Activated CD4-positive, alpha-beta memory T cell treated with anti-CD3 and anti-CD28 coated beads for 36 hours (primary cell): ENCODE data around the gene PALLD. TPM values are rescaled to one million over a fixed set of nuclear protein-coding genes. Genes with fewer than 3 reads are reported as not detected.

ENCODE experiments used
- CTCF ChIA-PET: fragments of 350-600 bp; sonication (Branson Sonifier 250); formaldehyde crosslinking; loops from one replicate; lab custom pipeline; 2021; ENCODE audit warnings: antibody characterized with exemption, inconsistent platforms; lab: Charles Lee
- POLR2A ChIA-PET: fragments of 350-600 bp; sonication (Branson Sonifier 250); formaldehyde crosslinking; loops from one replicate; lab custom pipeline; 2021; ENCODE audit warnings: antibody characterized with exemption; lab: Charles Lee
- DNase-seq: peaks from one replicate; pipeline ENCODE4 v3.0.0-alpha.2; 2020
- H3K27ac Mint-ChIP-seq: one replicate; pipeline ENCODE4 v1.8.0; 2021; ENCODE audit warnings: mixed read lengths
- H3K27me3 Mint-ChIP-seq: one replicate; pipeline ENCODE4 v1.8.0; 2021; ENCODE audit warnings: mixed read lengths
- H3K36me3 Mint-ChIP-seq: one replicate; pipeline ENCODE4 v1.8.0; 2021; ENCODE audit warnings: mixed read lengths
- H3K4me1 Mint-ChIP-seq: one replicate; pipeline ENCODE4 v1.8.0; 2021; ENCODE audit warnings: low read depth, mixed read lengths
- H3K4me3 Mint-ChIP-seq: one replicate; pipeline ENCODE4 v1.8.0; 2021; ENCODE audit warnings: mild to moderate bottlenecking, mixed read lengths
- H3K9me3 Mint-ChIP-seq: one replicate; pipeline ENCODE4 v1.8.0; 2021; ENCODE audit warnings: mixed read lengths
- intact Hi-C: fragments of 100-400 bp; cut with micrococcal nuclease; formaldehyde crosslinking; loops from one replicate; pipeline ENCODE4 v1.15.1; 2023
- total RNA-seq, 2 experiments: library from RNA; stranded (reverse); gene quantifications; one replicate each; pipeline ENCODE4 v1.2.3, GENCODE V29; 2021

The PALLD gene
- total RNA-seq, 2 experiments from 2014 or later: 8.9 to 9.4 TPM

DNA sequence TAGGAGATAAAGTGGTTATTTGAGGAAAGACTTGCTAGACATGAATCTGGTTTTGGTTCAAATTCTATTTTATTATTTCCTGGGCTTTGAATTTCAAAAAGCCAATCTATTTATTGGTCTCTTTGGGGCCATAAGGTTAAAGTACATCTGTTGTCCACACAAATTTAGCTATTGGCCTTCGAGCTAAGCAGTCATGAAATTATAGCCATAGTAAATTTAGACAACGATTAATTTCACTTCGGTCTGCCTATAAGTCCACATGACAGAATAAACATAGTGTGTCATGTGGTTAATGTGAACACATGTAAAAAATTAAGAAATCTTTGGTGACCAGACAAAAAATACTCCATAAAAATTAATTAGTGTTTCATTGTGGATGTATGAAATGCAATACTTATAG is 161.9 kb downstream of the PALLD start:
- H3K27me3 Mint-ChIP-seq: peaks cover 9% of the 10 kb centered on the region
- no peak overlapping the region for H3K27ac Mint-ChIP-seq
- ChIA-PET POLR2A (no interaction called here), CTCF (no interaction called here)
- no peaks in the 10 kb centered on the region for H3K9me3 Mint-ChIP-seq
- intact Hi-C loops: no loop called here
- H3K4me1 Mint-ChIP-seq: no peaks in the 10 kb centered on the region
- H3K36me3 Mint-ChIP-seq: no peaks in the 10 kb centered on the region
- no peak for DNase-seq
- no peak overlapping the region for H3K4me3 Mint-ChIP-seq

DNA sequence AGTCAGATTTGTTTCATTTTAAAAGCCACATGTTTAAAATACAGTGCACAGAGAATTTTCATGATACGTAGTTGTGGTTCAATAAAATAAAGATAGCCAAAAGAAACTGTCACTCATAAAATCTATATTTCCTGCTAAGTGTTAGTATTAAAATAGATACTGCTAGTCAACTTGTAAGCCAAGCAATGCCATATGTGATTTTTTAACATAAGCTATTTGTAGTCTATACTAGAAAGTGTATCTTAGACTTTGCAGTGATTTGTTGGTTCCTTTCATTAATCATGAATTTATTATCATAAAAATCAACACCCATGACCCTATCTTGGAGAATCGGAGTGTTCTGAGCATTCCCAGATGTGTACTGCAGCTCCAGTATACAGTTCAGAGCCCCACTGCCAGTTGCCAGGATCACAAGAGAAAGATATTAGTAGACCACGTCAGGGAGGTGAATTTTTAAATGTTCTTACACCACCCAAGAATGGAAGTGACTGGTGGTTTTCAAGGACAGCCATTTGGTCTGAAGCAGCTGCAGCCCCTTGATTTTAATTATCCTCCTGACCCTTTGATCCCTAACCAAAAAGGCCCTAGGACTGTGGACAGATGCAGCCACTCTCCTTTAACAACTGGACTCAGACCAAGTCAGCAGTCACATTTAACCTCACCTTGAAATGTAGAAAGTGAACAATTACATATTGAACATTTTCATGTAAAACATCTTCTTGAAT is 163.1 kb downstream of the PALLD start:
- ChIA-PET POLR2A (no interaction called here), CTCF (no interaction called here)
- intact Hi-C loops: no loop called here
- Mint-ChIP-seq H3K27me3 (peaks cover 9% of the 10 kb centered on the region), H3K4me3 (no peak overlapping the region), H3K9me3 (no peaks in the 10 kb centered on the region), H3K4me1 (no peaks in the 10 kb centered on the region), H3K36me3 (no peaks in the 10 kb centered on the region), H3K27ac (no peak overlapping the region)
- DNase-seq: no peak

DNA sequence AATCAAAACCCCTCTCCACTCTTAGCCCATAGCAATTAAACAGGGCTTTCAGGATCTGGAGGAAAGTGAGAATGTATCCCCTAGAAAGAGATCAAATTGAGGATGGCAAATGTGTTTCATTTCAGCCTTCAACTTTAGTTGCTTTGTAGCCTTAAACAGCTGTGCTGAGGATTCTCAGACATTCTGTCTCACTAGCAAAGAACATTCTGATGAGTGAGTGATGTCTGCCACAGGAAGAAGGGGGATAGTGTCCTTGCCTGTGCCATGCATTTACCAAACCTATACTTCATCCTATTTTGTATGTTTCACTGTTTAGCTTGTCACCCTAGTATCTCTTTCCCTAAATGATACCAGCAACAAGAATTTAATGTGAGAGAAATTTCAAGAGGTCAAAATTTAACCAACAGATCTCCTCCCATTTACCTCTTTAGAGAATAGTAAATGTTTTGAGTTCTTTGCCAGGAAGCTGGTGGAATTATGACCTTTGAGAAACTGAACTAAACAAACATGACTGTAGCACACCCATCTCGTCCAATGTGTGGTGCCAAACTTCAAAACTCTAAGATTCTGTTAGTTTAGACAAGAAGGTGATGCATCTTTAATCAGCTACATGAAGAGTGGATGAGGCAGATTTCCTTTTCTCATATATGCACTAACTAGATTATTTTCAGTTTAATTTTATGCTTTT is 165.6 kb downstream of the PALLD start:
- no peak for DNase-seq
- Mint-ChIP-seq H3K27me3 (peaks cover 5% of the 10 kb centered on the region), H3K9me3 (no peaks in the 10 kb centered on the region), H3K4me1 (no peaks in the 10 kb centered on the region), H3K27ac (no peak overlapping the region), H3K36me3 (no peaks in the 10 kb centered on the region), H3K4me3 (no peak overlapping the region)
- CTCF ChIA-PET: no interaction called here
- intact Hi-C loops: no loop called here
- POLR2A ChIA-PET: no interaction called here

DNA sequence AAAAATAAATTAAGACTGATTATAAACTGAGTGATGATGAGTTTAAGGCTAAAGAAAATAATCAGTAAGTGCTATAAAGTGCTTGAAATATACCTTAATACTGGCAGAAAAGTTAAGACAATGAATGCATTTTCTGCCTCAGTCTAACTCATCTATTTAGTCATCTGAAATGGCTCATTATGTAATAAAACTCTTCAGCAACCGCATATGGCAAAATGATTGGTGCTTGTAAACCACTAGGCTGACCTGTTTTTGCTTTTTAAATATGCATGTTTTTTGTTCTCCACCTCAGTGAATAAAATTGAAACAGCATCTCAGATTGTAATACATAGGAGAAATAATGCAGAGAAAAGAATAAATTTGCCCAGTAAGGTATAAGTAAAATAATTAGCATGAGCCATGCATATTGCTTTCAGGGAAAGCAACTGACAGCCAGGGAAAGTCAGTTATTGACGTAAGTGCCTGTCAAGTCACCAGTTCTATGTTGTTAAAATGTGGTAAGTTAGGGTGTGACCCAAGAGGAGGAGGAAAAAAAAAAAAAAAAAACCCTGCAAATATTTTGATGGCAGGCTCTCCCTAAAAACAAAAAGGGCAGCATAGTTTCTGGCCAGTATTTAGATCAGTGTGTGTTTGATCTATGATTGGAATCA is 167.5 kb downstream of the PALLD start:
- Mint-ChIP-seq H3K4me3 (no peak overlapping the region), H3K9me3 (no peaks in the 10 kb centered on the region), H3K4me1 (no peaks in the 10 kb centered on the region), H3K36me3 (no peaks in the 10 kb centered on the region), H3K27ac (no peak overlapping the region), H3K27me3 (no peaks in the 10 kb centered on the region)
- POLR2A ChIA-PET: no interaction called here
- DNase-seq: no peak
- intact Hi-C loops: no loop called here
- CTCF ChIA-PET: no interaction called here

DNA sequence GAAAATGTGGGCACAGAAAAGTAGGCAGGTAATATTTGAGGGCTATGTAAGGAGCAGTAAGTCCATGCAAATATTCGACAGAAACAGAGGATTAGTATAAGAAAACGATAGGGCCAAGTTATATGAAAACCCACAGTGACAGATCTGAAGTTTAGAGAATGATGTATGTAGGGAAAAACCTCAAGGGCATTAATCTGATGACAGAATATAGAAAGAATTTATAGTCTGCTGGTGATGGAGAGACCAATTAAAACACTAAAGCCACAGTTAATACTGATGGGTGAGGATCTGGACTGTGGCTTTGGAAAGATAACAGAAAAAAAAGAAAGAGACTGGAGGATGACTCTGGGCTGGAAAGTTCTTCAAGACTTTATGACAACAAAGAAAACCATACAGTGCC is 169.7 kb downstream of the PALLD start:
- no peaks in the 10 kb centered on the region for H3K36me3 Mint-ChIP-seq
- ChIA-PET CTCF (no interaction called here), POLR2A (no interaction called here)
- no peak for DNase-seq
- no peaks in the 10 kb centered on the region for H3K27me3 Mint-ChIP-seq
- H3K4me3 Mint-ChIP-seq: no peak overlapping the region
- H3K4me1 Mint-ChIP-seq: no peaks in the 10 kb centered on the region
- H3K27ac Mint-ChIP-seq: no peak overlapping the region
- intact Hi-C loops: no loop called here
- H3K9me3 Mint-ChIP-seq: no peaks in the 10 kb centered on the region

DNA sequence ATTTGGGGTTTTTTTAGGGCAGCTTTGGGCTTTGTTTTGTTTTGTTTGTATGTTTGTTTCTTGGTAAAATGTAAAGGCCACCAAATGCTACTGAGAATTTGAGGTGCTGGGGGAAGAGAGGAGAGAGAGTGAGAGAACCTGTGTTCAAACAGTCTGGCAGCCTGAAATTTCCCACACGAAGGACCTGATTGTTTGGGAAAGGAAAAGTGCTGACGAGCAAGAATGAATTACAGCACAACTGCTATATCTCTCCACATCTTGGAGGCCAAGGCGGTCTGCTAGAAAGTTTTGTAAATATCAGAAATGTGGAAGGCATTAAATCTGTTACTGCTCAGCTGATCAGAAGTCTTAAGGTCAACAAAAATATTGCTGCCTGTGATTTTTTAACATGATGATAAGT is 170.5 kb downstream of the PALLD start:
- POLR2A ChIA-PET: no interaction called here
- H3K4me3 Mint-ChIP-seq: no peak overlapping the region
- no peak overlapping the region for H3K27ac Mint-ChIP-seq
- DNase-seq: no peak
- H3K36me3 Mint-ChIP-seq: no peaks in the 10 kb centered on the region
- H3K9me3 Mint-ChIP-seq: no peaks in the 10 kb centered on the region
- H3K27me3 Mint-ChIP-seq: no peaks in the 10 kb centered on the region
- CTCF ChIA-PET: no interaction called here
- no peaks in the 10 kb centered on the region for H3K4me1 Mint-ChIP-seq
- intact Hi-C loops: no loop called here

DNA sequence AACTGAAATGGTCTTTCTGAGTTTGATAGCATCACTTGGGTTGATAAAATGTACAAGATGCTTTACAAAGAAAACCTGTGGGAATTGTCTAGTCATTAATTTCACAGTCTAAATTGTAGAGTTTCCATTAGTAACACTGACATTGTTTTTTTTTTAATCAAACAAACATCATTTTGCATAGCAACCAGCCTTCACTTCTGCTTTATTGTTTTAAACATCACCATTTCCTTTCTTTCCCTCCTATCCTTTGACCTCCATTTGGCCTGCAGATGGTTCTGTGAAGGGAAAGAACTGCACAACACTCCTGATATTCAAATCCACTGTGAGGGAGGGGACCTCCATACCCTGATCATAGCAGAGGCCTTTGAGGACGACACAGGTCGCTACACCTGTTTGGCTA is 171.1 kb downstream of the PALLD start:
- no peak overlapping the region for H3K4me3 Mint-ChIP-seq
- no peaks in the 10 kb centered on the region for H3K27me3 Mint-ChIP-seq
- intact Hi-C loops: no loop called here
- POLR2A ChIA-PET: no interaction called here
- H3K9me3 Mint-ChIP-seq: no peaks in the 10 kb centered on the region
- no peak for DNase-seq
- H3K36me3 Mint-ChIP-seq: no peaks in the 10 kb centered on the region
- H3K4me1 Mint-ChIP-seq: no peaks in the 10 kb centered on the region
- CTCF ChIA-PET: no interaction called here
- no peak overlapping the region for H3K27ac Mint-ChIP-seq

DNA sequence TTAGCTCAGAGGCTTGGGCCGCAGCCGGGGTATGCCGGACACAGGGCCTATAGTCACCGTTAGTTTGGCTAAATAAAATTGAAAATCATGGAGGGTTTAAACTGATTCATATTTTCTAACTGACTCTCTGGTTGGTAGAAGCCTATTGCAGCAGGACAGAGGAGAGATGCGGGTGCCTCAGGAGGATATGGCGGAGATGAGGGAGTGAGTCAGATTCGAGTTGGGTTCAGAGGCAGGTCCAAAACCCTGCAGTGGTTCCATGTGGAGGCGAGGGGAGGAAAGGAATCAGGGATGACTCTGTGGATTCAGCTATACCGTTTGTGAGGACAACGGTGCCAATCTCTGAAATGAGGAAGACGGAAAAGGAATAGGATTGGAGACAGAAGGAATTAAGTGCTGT is 176.6 kb downstream of the PALLD start:
- POLR2A ChIA-PET: no interaction called here
- CTCF ChIA-PET: interaction anchor here (0.6 kb wide), 1 partner anchor 246 kb away, joined by 4 read pairs; no protein-coding TSS in a partner anchor
- H3K36me3 Mint-ChIP-seq: no peaks in the 10 kb centered on the region
- intact Hi-C loops: no loop called here
- H3K4me3 Mint-ChIP-seq: no peak overlapping the region
- DNase-seq: no peak
- no peak overlapping the region for H3K27ac Mint-ChIP-seq
- peaks cover 2% of the 10 kb centered on the region for H3K27me3 Mint-ChIP-seq
- no peaks in the 10 kb centered on the region for H3K4me1 Mint-ChIP-seq
- H3K9me3 Mint-ChIP-seq: no peaks in the 10 kb centered on the region

DNA sequence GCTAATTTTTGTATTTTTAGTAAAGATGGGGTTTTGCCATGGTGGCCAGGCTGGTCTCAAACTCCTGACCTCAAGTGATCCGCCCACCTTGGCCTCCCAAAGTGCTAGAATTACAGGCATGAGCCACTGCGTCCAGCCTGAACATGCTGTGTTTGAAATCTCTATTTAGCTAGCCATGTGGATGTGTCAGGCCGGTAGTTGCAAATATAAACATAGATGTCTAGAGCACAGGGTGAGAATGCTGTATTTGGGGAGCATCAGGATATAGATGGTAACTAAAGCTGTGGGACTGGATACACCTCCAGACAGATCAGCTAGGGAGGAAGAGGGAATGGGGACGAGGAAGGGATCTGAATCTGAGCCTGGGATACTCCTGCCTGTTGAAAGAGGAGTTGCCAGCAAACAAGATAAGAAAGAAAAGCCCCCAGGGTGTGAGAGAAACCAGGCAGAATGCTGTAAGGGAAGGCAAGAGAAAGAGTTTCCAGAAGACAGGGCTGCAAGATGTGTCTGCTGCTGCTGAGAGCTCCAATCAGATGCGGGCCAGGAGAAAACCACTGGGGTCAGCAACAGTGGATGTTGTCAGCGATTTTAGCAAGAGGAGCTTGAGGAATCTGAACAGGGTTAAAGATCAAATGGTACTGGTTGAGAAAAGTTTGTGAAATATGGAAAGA is 177.4 kb downstream of the PALLD start:
- ChIA-PET POLR2A (no interaction called here), CTCF (interaction anchor here (1.0 kb wide), 1 partner anchor 89 kb away, joined by 3 read pairs; no protein-coding TSS in a partner anchor)
- Mint-ChIP-seq H3K4me3 (no peak overlapping the region), H3K4me1 (no peaks in the 10 kb centered on the region), H3K9me3 (no peaks in the 10 kb centered on the region), H3K36me3 (no peaks in the 10 kb centered on the region), H3K27ac (no peak overlapping the region), H3K27me3 (peaks cover 2% of the 10 kb centered on the region)
- DNase-seq: no peak
- intact Hi-C loops: no loop called here

DNA sequence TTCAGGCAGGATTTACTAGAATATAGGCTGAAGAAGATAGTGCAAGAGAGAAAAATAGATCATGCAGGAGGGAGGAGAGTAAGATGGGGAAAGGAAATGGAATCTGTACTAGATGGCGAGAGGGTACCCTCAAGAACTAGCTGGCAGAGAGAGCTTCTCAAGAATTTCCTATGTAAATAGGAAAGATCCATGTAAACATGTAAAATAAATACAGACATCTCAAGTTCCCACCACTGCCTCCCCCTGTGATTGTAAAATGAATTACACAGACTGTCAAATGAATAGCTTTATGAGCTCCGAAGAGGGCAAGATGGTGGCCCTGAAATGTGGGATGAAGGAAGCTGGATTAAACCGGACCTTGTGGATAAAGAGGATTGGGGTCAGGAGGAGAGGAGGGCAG is 178.0 kb downstream of the PALLD start:
- Mint-ChIP-seq H3K4me1 (no peaks in the 10 kb centered on the region), H3K27ac (no peak overlapping the region), H3K27me3 (peaks cover 2% of the 10 kb centered on the region), H3K36me3 (no peaks in the 10 kb centered on the region), H3K9me3 (no peaks in the 10 kb centered on the region), H3K4me3 (no peak overlapping the region)
- no peak for DNase-seq
- POLR2A ChIA-PET: no interaction called here
- CTCF ChIA-PET: interaction anchor here (0.8 to 1.0 kb wide), 2 partner anchors 13 to 90 kb away, joined by 3 read pairs; no protein-coding TSS in a partner anchor
- intact Hi-C loops: no loop called here

DNA sequence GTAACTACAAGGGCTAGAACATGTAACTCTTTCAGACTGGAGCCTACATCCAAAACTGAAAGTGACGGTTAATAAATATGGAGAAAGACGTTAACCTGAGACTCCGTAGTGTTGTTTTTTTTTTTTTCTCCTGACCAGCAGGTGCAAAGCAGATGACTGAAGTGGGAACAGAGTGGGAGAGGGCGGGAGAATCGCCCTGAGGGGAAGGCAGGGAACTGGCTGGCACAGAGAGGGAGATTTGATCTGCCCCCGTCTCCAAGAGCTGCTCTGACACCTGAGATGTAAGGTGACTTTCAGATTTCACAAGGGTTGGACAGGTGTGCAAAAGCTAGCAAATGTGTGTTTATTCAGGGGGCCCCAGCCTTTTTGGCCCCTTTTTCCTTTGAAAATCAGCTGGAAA is 180.2 kb downstream of the PALLD start:
- Mint-ChIP-seq H3K36me3 (no peaks in the 10 kb centered on the region), H3K27me3 (peaks cover 2% of the 10 kb centered on the region), H3K27ac (no peak overlapping the region), H3K4me3 (no peak overlapping the region), H3K4me1 (no peaks in the 10 kb centered on the region), H3K9me3 (no peaks in the 10 kb centered on the region)
- ChIA-PET POLR2A (no interaction called here), CTCF (no interaction called here)
- DNase-seq: no peak
- intact Hi-C loops: no loop called here

DNA sequence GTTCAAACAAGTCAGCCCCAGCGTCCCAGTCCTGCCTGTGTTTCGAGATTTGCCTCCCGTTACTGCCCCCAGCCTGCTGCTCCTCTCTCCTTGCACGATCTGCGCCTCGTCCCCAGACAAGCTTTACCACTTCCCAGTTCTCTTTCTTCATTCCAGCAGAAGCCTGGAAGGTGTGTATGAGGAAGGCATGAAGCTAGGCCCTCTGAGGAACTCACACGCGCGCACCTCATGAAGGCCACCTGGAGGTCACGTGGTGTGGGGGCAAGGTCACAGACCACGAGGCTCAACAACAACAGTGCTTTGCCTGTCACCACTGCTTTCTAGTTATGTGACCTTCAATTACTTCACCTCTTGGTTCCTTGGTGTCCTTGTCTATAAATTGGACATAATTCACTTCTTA is 181.0 kb downstream of the PALLD start:
- no peak overlapping the region for H3K27ac Mint-ChIP-seq
- CTCF ChIA-PET: no interaction called here
- H3K27me3 Mint-ChIP-seq: peaks cover 3% of the 10 kb centered on the region
- H3K4me3 Mint-ChIP-seq: no peak overlapping the region
- no peak for DNase-seq
- H3K4me1 Mint-ChIP-seq: no peaks in the 10 kb centered on the region
- POLR2A ChIA-PET: no interaction called here
- intact Hi-C loops: no loop called here
- no peaks in the 10 kb centered on the region for H3K9me3 Mint-ChIP-seq
- H3K36me3 Mint-ChIP-seq: no peaks in the 10 kb centered on the region
